ENCODE data around the gene GSTM2.

Gene GSTM2

GRCh38 chr1:109716570-109717090 is 48.8 kb downstream of the GSTM2 start:
- no peak for DNase-seq (ENCODE audit: low read depth)

- no peak for DNase-seq (ENCODE audit: low read depth)
Observed at GRCh38 chr1:109717729-109718128, 49.9 kb downstream of the GSTM2 start.

GRCh38 chr1:109718495-109718894 is 50.6 kb downstream of the GSTM2 start:
- no peak for DNase-seq (ENCODE audit: low read depth)

- no peak for DNase-seq (ENCODE audit: low read depth)
Observed at GRCh38 chr1:109719337-109719837, 51.5 kb downstream of the GSTM2 start.

GRCh38 chr1:109721042-109721441 is 53.2 kb downstream of the GSTM2 start:
- no peak for DNase-seq (ENCODE audit: low read depth)

- DNase-seq (ENCODE audit: low read depth), result no peak
Observed at GRCh38 chr1:109721971-109722370, 54.1 kb downstream of the GSTM2 start.

GRCh38 chr1:109722908-109723691 is 55.2 kb downstream of the GSTM2 start:
- DNase-seq (ENCODE audit: low read depth), result no peak

Data from stimulated activated CD8-positive, alpha-beta memory T cell treated with anti-CD3 and anti-CD28 coated beads, Interleukin-7, amount 100 ng/mL, for 24 hours (primary cell).